SK-N-SH treated with all-trans-retinoic acid at 6 μM for 48 hours (cell line): ENCODE results near the gene RUFY4.

Experiments
- ATAC-seq: fragments of 200-7000 bp; cut with Tn5 transposase; 3 replicates; pipeline ENCODE4 v1.9.1; 2020; ENCODE audit warnings: mild to moderate bottlenecking, moderate library complexity
- ARNTL ChIP-seq: fragments of 450-650 bp; formaldehyde crosslinking; IDR thresholded peaks from 2 replicates; pipeline ENCODE4 v1.5.0; 2020; ENCODE audit warnings: low read depth, mild to moderate bottlenecking, moderate library complexity, borderline replicate concordance
- BACH2 ChIP-seq: fragments of 250-450 bp; sonication (Bioruptor Pico); IDR thresholded peaks from 2 replicates; pipeline ENCODE4 v1.9.0; 2021; ENCODE audit warnings: mild to moderate bottlenecking, borderline replicate concordance
- ESRRG ChIP-seq: fragments of 250-450 bp; sonication (Bioruptor Pico); IDR thresholded peaks from 2 replicates; pipeline ENCODE4 v1.6.1; 2021; ENCODE audit warnings: mild to moderate bottlenecking
- GLIS3 ChIP-seq: fragments of 250-450 bp; sonication (Bioruptor Pico); IDR thresholded peaks from 2 replicates; pipeline ENCODE4 v1.5.0; 2020; ENCODE audit warnings: mild to moderate bottlenecking, moderate library complexity
- ISL1 ChIP-seq: fragments of 250-450 bp; sonication (Bioruptor Pico); IDR thresholded peaks from 2 replicates; pipeline ENCODE4 v2.1.2; 2022; ENCODE audit warnings: mild to moderate bottlenecking, moderate library complexity
- OSR1 ChIP-seq: fragments of 250-450 bp; sonication (Bioruptor Pico); IDR thresholded peaks from 2 replicates; pipeline ENCODE4 v1.8.0; 2022; ENCODE audit warnings: moderate library complexity, mild to moderate bottlenecking, inconsistent platforms
- RARB ChIP-seq: fragments of 250-450 bp; sonication (Bioruptor Pico); IDR thresholded peaks from 2 replicates; pipeline ENCODE4 v1.8.0; 2021; ENCODE audit warnings: mild to moderate bottlenecking, moderate library complexity
- SNAI2 ChIP-seq: fragments of 250-450 bp; sonication (Bioruptor Pico); IDR thresholded peaks from 2 replicates; pipeline ENCODE4 v1.5.0; 2020; ENCODE audit warnings: mild to moderate bottlenecking, moderate library complexity
- TCF4 ChIP-seq: fragments of 250-450 bp; sonication (Bioruptor Pico); IDR thresholded peaks from 2 replicates; pipeline ENCODE4 v1.8.0; 2021; ENCODE audit warnings: mild to moderate bottlenecking, moderate library complexity, borderline replicate concordance
- TOX ChIP-seq: fragments of 250-450 bp; sonication (Bioruptor Pico); IDR thresholded peaks from 2 replicates; pipeline ENCODE4 v1.8.0; 2021; ENCODE audit warnings: mild to moderate bottlenecking, moderate library complexity, borderline replicate concordance
- ZFP3 ChIP-seq: fragments of 250-450 bp; sonication (Bioruptor Pico); IDR thresholded peaks from 2 replicates; pipeline ENCODE4 v1.5.0; 2020; ENCODE audit warnings: mild to moderate bottlenecking, moderate library complexity
- ZFP30 ChIP-seq: fragments of 450-650 bp; formaldehyde crosslinking; IDR thresholded peaks from 2 replicates; pipeline ENCODE4 v1.5.0; 2022; ENCODE audit warnings: mild to moderate bottlenecking, moderate library complexity
- ZNF8 ChIP-seq: fragments of 450-650 bp; formaldehyde crosslinking; IDR thresholded peaks from 2 replicates; pipeline ENCODE4 v1.5.0; 2020; ENCODE audit warnings: mild to moderate bottlenecking, moderate library complexity
- TF ChIP-seq, protein P1 (sequence below): fragments of 250-450 bp; sonication (Bioruptor Pico); IDR thresholded peaks from 2 replicates; pipeline ENCODE4 v1.8.0; 2021; ENCODE audit warnings: low read depth, mild to moderate bottlenecking, moderate library complexity, borderline replicate concordance
- TF ChIP-seq, protein P2 (sequence below): fragments of 250-450 bp; sonication (Bioruptor Pico); IDR thresholded peaks from 2 replicates; pipeline ENCODE4 v1.5.1; 2021; ENCODE audit warnings: mild to moderate bottlenecking, moderate library complexity
- TF ChIP-seq, protein P3 (sequence below): fragments of 250-450 bp; sonication (Bioruptor Pico); IDR thresholded peaks from 2 replicates; pipeline ENCODE4 v1.5.0; 2020; ENCODE audit warnings: mild to moderate bottlenecking, moderate library complexity
- TF ChIP-seq, protein P4 (sequence below): fragments of 250-450 bp; sonication (Bioruptor Pico); IDR thresholded peaks from 2 replicates; pipeline ENCODE4 v1.8.0; 2020; ENCODE audit warnings: mild to moderate bottlenecking, moderate library complexity, borderline replicate concordance
- TF ChIP-seq, protein P5 (sequence below): fragments of 250-450 bp; sonication (Bioruptor Pico); IDR thresholded peaks from 2 replicates; pipeline ENCODE4 v1.5.1; 2020; ENCODE audit warnings: low read depth, mild to moderate bottlenecking, moderate library complexity

RUFY4 gene

DNA sequence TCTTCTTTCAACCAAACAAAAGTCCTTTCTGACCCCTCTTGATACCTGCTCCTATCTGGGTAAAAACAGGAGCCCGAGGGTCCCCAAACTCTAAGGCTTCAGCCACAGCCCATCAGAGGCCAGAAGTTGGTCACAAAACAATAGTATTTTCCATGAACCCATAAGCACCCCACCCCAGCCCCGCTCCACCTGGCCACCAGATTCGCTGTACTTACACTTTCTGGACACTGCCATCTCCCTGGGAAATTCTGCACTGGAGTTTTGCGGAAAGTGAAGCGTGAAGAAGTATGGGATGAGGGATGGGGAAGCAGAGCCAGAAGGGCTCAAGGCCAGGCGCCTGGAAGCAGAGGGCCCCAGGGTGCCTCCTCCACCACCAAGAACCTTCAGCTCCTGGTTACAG is 5.2 kb upstream of the RUFY4 start (continued):
- TF ChIP-seq, protein P1, sequence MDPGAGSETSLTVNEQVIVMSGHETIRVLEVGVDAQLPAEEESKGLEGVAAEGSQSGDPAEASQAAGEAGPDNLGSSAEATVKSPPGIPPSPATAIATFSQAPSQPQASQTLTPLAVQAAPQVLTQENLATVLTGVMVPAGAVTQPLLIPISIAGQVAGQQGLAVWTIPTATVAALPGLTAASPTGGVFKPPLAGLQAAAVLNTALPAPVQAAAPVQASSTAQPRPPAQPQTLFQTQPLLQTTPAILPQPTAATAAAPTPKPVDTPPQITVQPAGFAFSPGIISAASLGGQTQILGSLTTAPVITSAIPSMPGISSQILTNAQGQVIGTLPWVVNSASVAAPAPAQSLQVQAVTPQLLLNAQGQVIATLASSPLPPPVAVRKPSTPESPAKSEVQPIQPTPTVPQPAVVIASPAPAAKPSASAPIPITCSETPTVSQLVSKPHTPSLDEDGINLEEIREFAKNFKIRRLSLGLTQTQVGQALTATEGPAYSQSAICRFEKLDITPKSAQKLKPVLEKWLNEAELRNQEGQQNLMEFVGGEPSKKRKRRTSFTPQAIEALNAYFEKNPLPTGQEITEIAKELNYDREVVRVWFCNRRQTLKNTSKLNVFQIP (CRISPR knock-in tag), result no peak
- no peak for TF ChIP-seq ESRRG (CRISPR knock-in tag)

DNA sequence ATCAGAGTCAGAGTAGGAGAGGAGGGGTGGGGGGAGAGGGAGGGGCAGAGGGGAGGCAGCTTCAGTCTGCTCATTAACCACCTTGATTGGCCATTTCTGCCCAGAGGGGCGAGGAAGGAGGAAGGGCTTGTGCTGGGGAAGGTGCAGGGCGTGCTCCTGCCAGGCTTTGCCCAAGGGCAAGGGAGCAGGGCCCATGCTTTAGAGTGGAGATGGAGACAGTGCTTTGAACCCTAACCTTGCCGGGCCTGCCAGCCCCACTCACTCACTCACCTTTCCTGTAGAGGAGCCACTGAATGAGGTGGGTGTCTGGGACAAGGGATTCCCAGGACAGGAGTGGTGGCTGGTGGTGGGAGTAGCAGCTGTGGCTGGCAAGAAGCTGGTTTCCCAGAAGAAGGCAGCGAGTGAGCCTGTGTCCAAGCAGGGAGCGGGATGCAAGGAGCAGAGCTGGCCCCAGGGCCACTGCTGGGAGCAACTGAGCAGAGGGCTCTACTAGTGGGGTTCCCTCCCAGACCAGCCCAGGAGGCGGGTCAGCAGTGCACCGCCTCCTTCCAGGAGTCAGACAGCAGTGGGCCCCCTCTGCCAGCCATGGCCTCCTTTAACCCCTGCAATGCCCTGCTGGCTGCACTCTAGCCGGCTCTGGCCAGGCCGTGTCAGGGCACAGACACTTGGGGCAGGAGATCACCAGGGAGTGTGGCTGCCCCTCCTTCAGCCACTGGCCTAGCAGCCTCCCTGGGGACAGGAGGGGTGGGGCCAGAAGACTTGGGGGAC is 3.6 kb upstream of the RUFY4 start:
- no peak for TF ChIP-seq ZNF8
- TF ChIP-seq ZFP3 (CRISPR knock-in tag), result no peak
- TF ChIP-seq, protein P2, sequence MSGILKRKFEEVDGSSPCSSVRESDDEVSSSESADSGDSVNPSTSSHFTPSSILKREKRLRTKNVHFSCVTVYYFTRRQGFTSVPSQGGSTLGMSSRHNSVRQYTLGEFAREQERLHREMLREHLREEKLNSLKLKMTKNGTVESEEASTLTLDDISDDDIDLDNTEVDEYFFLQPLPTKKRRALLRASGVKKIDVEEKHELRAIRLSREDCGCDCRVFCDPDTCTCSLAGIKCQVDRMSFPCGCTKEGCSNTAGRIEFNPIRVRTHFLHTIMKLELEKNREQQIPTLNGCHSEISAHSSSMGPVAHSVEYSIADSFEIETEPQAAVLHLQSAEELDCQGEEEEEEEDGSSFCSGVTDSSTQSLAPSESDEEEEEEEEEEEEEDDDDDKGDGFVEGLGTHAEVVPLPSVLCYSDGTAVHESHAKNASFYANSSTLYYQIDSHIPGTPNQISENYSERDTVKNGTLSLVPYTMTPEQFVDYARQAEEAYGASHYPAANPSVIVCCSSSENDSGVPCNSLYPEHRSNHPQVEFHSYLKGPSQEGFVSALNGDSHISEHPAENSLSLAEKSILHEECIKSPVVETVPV (CRISPR knock-in tag), result no peak
- TF ChIP-seq GLIS3 (CRISPR knock-in tag), result no peak
- TF ChIP-seq RARB (CRISPR knock-in tag), result no peak
- TF ChIP-seq BACH2 (CRISPR knock-in tag), result no peak
- TF ChIP-seq, protein P3, sequence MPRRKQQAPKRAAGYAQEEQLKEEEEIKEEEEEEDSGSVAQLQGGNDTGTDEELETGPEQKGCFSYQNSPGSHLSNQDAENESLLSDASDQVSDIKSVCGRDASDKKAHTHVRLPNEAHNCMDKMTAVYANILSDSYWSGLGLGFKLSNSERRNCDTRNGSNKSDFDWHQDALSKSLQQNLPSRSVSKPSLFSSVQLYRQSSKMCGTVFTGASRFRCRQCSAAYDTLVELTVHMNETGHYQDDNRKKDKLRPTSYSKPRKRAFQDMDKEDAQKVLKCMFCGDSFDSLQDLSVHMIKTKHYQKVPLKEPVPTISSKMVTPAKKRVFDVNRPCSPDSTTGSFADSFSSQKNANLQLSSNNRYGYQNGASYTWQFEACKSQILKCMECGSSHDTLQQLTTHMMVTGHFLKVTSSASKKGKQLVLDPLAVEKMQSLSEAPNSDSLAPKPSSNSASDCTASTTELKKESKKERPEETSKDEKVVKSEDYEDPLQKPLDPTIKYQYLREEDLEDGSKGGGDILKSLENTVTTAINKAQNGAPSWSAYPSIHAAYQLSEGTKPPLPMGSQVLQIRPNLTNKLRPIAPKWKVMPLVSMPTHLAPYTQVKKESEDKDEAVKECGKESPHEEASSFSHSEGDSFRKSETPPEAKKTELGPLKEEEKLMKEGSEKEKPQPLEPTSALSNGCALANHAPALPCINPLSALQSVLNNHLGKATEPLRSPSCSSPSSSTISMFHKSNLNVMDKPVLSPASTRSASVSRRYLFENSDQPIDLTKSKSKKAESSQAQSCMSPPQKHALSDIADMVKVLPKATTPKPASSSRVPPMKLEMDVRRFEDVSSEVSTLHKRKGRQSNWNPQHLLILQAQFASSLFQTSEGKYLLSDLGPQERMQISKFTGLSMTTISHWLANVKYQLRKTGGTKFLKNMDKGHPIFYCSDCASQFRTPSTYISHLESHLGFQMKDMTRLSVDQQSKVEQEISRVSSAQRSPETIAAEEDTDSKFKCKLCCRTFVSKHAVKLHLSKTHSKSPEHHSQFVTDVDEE (CRISPR knock-in tag), result no peak
- no peak for TF ChIP-seq TCF4 (CRISPR knock-in tag)
- TF ChIP-seq ISL1, result no peak
- TF ChIP-seq, protein P4, sequence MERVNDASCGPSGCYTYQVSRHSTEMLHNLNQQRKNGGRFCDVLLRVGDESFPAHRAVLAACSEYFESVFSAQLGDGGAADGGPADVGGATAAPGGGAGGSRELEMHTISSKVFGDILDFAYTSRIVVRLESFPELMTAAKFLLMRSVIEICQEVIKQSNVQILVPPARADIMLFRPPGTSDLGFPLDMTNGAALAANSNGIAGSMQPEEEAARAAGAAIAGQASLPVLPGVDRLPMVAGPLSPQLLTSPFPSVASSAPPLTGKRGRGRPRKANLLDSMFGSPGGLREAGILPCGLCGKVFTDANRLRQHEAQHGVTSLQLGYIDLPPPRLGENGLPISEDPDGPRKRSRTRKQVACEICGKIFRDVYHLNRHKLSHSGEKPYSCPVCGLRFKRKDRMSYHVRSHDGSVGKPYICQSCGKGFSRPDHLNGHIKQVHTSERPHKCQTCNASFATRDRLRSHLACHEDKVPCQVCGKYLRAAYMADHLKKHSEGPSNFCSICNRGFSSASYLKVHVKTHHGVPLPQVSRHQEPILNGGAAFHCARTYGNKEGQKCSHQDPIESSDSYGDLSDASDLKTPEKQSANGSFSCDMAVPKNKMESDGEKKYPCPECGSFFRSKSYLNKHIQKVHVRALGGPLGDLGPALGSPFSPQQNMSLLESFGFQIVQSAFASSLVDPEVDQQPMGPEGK (CRISPR knock-in tag), result no peak
- TF ChIP-seq ZFP30, result no peak
- no peak for TF ChIP-seq ARNTL (CRISPR knock-in tag)
- no peak for TF ChIP-seq TOX (CRISPR knock-in tag)
- TF ChIP-seq, all 23 proteins: peak for 0
- no peak for ATAC-seq

DNA sequence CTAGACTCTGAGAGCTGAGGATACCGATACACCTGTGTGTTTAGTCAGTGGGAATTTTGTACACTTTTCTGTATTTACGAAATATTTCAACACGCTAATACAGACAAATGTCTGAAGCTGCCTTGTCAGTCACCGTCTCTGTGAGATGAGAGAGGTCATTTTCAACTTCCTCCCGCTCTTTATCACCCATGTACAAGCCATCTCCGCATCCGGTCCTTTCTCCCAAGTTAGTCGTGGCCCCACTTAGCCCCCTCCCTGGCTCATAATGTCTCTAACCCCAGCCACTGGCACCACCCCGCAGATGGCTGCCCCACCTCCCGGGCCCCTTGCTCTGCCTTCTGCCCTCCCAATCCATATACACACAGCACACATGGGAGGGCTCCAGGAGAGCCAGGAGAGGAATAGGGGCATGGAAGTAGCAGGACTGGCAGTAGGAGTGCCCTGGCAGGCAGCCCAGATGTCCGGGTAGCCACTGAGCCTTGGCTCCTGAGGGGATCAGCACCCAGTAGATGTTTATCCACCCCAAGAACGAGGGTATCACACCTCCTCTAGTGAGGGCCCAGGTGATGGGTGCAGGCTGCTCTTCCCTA is 2.0 kb upstream of the RUFY4 start:
- ATAC-seq, result no peak
- no peak for TF ChIP-seq BACH2 (CRISPR knock-in tag)
- no peak for TF ChIP-seq ZFP3 (CRISPR knock-in tag)
- no peak for TF ChIP-seq GLIS3 (CRISPR knock-in tag)
- TF ChIP-seq, protein P5, sequence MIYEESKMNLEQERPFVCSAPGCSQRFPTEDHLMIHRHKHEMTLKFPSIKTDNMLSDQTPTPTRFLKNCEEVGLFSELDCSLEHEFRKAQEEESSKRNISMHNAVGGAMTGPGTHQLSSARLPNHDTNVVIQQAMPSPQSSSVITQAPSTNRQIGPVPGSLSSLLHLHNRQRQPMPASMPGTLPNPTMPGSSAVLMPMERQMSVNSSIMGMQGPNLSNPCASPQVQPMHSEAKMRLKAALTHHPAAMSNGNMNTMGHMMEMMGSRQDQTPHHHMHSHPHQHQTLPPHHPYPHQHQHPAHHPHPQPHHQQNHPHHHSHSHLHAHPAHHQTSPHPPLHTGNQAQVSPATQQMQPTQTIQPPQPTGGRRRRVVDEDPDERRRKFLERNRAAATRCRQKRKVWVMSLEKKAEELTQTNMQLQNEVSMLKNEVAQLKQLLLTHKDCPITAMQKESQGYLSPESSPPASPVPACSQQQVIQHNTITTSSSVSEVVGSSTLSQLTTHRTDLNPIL (CRISPR knock-in tag), result no peak
- TF ChIP-seq ZFP30, result no peak
- TF ChIP-seq OSR1 (CRISPR knock-in tag), result no peak
- TF ChIP-seq ZNF8, result no peak
- TF ChIP-seq, protein P4 (CRISPR knock-in tag), result no peak
- TF ChIP-seq, protein P2 (CRISPR knock-in tag), result no peak
- TF ChIP-seq TCF4 (CRISPR knock-in tag), result no peak
- no peak for TF ChIP-seq SNAI2 (CRISPR knock-in tag)
- TF ChIP-seq, protein P1 (CRISPR knock-in tag), result no peak
